ENCODE data around the gene HOATZ.

- TF ChIP-seq CTCF (IDR thresholded peaks at IDR 0.05; ENCODE audit: insufficient read depth, low read length, poor library complexity, severe bottlenecking) (no peak), EZH2phosphoT487 (conservative IDR thresholded peaks at IDR 0.05; ENCODE audit: low read length) (no peak)
Measured at GRCh38 chr11:111561306-111561705, 46.7 kb downstream of the HOATZ start.

All from SU-DHL-6 (cell line).